ENCODE measurements around the gene KDM8.

Gene KDM8

DNA sequence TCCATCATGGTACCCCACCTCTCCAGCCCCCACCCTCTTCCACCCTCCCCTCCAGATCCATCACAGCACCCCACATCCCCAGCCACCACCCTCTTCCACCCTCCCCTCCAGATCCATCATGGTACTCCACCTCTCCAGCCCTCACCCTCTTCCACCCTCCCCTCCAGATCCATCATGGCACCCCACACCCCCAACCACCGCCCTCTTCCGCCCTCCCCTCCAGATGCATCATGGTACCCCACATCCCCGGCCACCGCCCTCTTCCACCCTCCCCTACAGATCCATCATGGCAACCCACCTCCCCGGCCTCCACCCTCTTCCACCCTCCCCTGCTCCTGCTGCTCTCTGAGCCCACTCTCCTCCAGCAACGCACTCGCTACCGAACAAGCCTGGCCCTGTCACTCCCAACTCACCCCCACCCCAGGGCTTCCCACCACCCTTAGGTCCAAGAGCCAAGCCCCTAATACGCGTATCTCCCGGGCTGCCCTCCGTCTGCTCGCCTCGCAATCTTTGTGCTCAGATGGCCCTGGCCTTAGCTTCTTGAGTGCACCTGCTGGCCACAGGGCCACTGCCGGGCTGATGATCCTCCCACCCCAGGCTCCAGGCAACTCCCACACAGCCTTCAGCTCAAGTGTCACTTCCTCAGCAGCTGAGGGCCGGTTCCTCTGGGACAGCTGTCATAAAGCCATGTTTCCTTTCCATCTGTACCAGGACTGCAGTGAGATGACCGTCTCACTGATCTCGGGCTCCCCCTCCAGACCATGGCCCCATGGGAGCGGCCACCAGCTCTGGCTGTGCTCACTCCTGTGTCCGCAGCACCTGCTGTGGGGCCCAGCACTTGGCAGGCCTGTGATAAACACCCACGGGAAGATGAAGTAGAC is 25.5 kb downstream of the KDM8 start:
- in situ Hi-C loops (cut with MboI; ENCODE audit: low sequenced_read_pairs) = no loop called here

DNA sequence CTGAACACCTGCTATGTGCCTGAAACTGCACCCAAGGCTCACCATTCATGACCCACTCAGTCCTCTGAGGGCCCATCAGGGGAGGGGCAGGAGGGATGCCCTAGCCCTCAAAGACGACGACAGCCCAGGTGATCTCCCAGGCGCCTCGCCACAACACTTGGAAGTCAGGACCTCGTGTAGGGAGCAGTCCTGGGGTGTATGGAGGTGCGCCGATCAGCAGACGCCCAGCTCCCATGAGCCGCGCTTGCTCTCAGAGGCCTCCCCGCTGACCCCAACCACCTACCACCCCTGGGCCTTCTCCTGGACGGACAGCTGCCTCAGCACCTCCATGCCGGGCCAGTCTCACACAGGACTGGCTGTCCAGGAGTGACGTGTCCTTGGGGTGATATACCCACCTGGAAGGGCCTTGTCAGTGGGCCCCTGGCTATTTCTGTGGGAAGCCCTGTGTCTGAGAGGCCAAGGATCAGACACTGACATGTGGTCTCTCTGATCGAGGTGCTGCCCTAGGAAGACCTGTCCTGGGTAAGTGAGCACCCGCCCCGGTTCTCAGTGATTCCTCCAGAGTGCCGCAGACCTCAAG is 26.7 kb downstream of the KDM8 start:
- in situ Hi-C loops (cut with MboI; ENCODE audit: low sequenced_read_pairs) = loop anchor here (10.0 kb wide), 1 partner anchor 135 kb away; no protein-coding TSS in a partner anchor

DNA sequence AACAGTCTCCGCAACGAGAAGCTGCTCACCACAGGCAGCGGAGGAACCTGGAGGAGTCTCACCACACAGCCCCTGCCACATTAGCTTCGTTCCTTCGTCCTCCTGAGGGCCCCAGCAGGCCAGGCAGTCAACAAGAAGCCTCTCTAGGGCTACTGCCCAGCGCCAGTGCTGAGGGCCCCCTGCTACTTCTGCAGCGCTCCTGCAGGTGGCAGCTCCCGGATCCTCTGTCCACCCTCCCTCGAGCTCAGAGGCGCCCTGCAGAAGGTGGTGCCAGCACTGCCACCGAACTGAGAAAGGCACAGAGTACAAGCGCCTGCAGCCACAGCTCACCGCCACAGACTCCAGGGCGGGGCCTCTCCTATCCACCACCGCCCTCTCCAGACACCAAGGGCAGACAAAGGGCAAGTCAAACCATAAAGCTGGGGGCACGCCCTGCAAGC is 27.3 kb downstream of the KDM8 start:
- in situ Hi-C loops (cut with MboI; ENCODE audit: low sequenced_read_pairs) = loop anchor here (10.0 kb wide), 1 partner anchor 134 kb away; no protein-coding TSS in a partner anchor

DNA sequence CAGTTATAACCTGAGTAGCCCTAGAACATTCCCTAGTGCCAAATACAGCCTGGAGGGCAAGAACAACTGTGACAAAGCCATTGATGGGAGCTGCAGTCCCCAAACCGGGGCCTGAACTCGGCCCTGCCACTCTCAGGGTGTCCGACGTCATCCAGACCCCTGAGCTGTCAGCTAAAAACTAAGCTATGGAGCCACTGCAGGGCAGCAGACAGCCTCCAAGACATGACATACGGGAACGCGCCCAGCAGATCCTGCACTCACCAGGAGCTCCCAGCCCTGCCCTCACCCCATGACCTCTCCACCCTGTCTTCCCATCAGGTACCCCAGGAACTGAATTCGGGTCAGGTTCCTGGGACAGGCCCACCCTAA is 28.4 kb downstream of the KDM8 start:
- in situ Hi-C loops (cut with MboI; ENCODE audit: low sequenced_read_pairs) = loop anchor here (10.0 kb wide), 1 partner anchor 133 kb away; no protein-coding TSS in a partner anchor

DNA sequence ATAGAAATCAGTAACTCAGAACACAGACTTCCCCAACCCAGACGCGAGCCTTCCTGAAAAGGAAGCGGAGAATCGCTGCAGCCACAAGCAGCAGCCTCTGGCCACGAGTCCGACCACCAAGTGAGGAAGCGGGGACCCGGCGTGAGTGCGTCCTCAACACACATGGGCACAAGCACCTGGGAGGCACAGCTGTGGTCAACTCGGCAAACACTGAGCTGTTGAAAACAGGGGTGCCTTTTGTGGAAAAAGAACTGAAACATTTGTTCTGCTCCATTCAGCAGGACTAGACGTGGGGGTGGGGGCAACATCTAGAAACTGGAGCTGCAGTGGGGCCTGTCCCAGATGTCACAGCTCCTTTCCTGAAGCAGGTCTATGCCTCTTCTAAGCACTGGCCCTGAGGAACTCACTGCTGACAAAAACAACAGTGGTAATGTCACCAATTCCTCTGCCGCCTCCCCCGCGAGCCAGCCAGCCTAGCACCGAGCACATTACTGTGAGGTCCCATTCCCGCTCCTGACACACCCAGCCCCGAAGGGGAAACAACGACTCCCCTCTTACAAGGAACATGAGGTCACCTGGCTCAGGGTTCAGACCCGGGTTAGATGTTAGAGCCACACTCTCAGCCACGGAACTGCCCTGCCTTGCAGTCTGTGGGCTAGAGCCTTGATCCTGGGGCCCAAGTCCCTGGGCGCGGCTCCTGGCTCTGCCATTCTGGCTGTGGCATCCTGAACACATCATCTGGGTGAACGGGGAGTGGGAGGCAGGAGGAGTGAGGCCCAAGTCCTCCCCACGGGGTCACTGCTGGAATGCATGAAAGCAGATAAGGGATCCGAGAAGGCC is 29.0 kb downstream of the KDM8 start:
- in situ Hi-C loops (cut with MboI; ENCODE audit: low sequenced_read_pairs) = loop anchor here (10.0 kb wide), 1 partner anchor 133 kb away; no protein-coding TSS in a partner anchor

DNA sequence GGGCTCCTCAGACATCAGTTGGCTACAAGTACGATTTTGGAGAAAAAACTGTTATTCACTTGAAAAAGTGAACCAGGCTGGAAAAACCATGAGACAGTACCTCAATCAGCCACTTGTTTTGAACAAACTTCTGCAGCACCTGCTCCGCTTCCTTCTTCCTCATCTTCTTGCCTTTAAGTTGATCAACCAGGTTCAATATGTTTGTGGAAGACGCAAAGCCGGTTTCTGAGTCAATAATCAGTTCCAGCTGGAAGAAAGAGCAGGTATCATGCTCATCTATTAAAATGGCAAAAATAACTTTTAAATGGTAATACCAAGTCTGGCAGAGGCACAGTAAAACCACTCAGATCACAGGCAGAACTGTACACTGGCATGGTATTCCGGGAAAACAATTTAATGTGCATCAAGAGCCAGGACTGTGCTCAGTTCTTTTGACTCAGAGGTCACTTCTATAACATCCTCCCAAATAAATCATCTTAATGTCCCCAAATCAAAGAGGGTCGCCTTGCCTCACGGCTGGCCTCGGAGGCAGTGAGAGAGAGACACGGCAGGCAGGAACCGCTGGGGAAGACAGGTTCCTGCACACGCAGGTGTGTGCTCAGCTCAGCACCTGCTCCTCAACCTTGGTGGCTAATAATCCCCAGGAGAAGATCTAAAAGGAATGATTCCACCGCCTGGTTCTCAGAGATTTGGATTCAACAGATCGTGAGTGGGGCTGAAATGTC is 29.7 kb downstream of the KDM8 start:
- in situ Hi-C loops (cut with MboI; ENCODE audit: low sequenced_read_pairs) = loop anchor here (10.0 kb wide), 1 partner anchor 132 kb away; no protein-coding TSS in a partner anchor

DNA sequence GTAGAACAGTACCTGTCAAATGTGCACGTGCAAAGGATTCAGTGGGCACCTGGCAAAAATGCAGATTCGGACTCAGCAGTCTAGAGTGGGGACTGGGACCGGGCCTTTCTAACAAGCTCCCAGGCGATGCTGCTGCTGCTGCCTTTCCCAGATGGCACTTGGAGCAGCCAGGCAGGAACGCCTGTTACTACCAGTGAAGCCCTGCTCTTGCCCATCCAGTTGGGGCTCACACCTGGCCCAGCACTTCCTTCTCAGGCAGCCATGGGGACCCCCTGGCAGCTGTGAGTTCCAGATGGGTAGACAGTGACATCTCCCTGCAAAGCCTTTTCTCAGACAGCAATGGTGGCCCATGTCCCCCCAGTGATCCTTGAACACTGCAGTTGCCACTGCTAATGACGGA is 30.4 kb downstream of the KDM8 start:
- in situ Hi-C loops (cut with MboI; ENCODE audit: low sequenced_read_pairs) = loop anchor here (10.0 kb wide), 1 partner anchor 131 kb away; no protein-coding TSS in a partner anchor

DNA sequence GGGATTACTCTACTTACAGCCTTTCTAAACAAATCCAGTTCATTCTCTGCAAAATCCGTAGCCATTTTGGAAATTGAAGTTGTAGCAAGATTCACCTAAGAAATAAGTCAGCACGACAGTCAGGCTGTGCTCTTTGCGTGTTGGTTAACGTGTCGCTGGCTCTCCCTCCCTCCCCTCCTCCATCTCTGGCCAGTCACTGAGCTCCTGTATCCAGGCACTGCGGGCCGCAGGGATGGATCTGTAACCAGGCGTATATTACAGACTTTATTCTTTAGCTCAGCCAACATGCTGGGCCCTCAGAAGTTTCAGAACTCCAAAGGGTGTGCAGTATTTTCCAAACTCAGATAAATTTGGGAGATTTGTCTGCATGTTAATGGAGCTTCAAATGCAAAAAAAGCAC is 30.8 kb downstream of the KDM8 start:
- in situ Hi-C loops (cut with MboI; ENCODE audit: low sequenced_read_pairs) = loop anchor here (10.0 kb wide), 1 partner anchor 131 kb away; no protein-coding TSS in a partner anchor

DNA sequence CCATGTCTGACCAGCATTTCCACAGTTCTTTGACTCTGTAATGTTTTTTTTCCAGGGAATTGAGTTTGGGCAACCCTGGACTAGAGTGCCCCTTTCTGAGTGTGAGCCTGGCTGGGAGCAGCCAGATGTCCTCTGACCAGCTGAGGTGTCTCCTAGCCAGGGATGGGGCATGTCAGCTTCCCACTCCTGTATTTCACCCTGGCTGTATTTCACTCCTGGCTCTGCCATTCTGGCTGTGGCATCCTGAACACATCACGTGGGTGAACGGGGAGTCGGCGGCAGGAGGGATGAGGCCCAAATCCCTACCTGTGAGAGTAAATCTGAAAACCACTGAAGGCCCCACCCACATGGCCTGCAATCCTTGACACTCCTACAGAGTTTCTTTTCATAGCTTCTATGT is 31.3 kb downstream of the KDM8 start:
- in situ Hi-C loops (cut with MboI; ENCODE audit: low sequenced_read_pairs) = loop anchor here (10.0 kb wide), 1 partner anchor 130 kb away; no protein-coding TSS in a partner anchor

DNA sequence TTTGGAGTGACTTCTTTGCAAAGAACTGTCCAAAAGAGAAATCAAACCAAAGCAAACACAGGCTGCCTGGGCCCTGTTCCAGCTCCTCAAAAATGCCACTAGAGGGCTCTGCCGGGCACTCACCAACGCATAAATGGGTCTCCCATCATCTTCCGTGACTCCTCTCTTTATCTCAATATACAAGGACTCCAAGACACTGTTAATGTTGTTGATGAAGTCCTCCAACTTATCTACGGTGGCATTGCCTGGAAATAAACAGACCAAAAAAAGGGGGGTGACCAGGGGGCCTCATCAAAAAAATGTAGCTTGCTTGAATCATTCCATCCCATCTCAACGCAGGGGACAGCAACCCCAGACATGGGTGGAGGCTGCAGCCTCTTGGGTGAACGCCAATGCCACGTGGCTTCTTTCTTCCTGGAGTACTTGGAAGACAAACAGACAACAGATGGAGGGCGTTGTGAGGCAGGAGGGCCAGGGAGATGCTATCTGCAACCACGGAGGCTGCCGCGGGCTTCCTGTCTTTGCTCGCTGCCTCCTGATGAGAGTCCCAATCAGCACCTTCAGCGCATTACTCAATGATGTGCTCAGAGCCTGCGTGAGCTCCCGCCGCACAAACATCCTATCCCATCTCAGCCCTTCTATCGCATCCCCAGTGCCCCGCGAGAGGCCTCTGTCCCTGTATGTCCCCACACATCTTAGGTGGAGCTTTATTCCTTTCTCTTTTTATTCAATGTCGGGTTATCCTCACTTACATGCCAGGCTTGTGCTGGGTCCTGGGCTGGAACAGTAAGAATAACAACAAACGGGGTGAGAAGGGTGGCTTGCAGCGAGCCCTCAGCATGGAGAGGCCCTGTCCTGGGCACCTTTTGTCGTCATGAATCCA is 32.0 kb downstream of the KDM8 start:
- in situ Hi-C loops (cut with MboI; ENCODE audit: low sequenced_read_pairs) = loop anchor here (10.0 kb wide), 1 partner anchor 130 kb away; no protein-coding TSS in a partner anchor

DNA sequence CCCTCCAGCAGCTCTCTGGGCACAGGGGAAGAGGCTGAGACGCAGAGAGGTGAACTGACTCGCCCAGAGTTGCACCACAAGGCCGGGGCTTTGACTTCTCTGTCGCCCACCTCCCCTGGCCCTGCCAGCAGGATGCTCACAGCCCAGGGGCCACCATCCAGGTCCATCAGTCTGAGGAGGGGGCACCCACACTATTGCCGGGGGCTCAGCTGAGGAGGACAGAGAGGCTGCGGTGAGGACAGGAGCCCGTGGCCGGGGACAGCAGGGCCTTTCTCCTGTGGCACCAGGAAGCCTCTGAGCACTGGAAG is 32.6 kb downstream of the KDM8 start:
- in situ Hi-C loops (cut with MboI; ENCODE audit: low sequenced_read_pairs) = loop anchor here (10.0 kb wide), 1 partner anchor 129 kb away; no protein-coding TSS in a partner anchor

DNA sequence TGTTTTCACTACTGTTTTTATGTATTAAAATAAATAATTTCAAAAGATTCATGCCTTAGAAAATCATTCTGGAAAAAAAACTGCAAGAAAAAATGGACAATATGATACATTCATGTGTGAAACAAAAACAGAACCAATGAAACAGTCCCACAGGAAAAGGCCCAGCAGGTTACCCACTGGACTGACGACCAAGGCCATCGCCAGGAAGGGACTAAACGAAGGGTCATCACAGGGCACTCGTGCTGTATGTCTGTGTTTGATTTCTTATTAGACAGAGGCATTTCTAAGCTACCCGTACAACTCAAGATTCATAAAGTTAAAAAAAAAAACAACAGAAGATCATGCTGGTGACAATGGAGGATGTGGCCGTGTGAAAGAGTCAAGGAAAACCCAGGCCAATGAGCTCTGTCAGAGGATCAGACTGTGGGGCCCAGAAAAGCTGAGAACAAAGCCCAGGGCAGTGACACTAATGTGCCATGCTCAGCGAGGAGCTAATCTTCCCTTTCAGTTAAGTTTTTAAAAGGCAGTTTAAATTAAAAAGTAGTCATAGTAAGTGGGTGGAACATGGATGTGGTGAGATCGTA is 33.4 kb downstream of the KDM8 start:
- in situ Hi-C loops (cut with MboI; ENCODE audit: low sequenced_read_pairs) = loop anchor here (10.0 kb wide), 1 partner anchor 128 kb away; no protein-coding TSS in a partner anchor

DNA sequence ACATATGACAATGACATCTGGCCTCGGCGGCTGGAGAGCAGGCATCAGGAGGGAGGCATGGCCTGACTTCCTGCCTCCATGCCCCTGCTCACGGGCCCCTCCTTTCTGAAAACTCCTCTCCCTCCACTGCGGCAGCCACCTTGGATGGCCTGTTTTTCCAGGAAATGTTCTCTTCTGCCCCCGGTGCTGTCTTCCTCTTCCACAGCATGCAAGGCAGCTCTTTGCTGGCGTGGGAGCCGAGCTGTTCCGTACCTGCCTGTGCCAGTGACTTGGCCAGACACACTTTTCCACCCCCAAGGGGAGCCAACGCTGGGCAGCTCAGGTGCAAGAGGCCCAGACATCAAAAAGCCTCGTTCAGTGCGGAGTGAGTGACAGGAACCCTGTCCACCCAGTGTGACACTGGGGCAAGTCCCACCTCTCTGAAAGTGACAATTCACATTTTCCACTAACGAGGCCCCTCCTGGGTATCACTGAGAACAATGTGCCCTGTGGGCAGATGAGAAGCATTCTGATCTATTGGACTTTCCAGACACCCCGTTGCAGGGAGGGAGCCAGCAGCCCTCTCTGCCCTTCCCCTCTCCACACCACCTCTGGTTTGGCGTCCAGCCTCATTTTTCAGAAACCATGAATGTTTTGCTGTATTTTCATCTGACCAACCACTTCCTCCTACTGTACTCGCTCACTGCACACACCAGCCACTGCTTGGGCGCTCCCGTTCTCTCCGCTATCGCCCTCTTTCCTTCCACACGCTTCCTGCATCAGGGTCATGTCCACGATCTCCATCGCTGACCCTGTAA is 34.1 kb downstream of the KDM8 start:
- in situ Hi-C loops (cut with MboI; ENCODE audit: low sequenced_read_pairs) = loop anchor here (10.0 kb wide), 1 partner anchor 127 kb away; no protein-coding TSS in a partner anchor

DNA sequence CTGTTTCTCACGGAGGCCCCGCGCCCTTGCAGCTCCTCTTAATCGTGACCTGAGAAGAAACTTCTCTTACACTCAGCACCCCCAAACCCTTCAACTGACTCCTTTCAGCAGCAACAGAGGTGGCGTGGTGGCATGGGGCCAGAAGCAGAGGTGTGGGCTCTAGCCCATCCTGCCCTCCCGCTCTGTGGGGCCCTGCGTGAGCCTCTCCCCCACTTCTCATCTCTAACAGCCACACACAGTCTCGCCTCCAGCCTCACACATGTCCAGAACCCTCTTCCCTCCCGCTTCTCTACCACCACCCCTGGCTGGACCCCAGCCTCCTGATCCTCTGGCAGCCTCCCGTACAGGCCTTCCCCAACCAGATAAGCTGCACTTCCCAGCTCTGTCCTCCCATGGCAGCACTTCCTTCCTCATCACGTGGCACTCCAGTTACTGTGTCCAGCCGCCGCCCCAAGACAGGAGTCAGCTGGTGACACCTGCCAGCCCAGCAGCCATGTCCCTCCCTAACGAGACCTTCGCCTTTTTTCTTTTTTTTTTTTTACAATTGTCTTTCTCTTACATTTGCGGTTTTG is 34.8 kb downstream of the KDM8 start:
- in situ Hi-C loops (cut with MboI; ENCODE audit: low sequenced_read_pairs) = loop anchor here (10.0 kb wide), 1 partner anchor 127 kb away; no protein-coding TSS in a partner anchor

DNA sequence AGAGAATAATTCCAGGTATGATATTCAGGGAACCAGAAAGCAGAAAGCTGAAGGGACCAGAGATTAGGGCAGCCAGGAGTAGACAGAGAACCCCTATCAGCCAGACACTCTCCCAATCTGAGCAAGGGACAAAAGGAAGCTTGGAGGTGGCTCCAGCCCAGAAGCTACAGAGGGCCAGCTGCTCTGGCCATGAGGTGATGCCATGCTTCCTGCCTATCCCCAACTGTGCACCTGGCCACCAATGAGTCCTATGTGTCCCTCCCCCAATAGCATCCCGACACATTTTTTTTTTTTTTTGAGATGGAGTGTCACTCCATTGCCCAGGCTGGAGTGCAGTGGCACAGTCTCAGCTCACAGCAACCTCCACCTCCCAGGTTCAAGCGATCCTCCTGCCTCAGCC is 35.3 kb downstream of the KDM8 start:
- in situ Hi-C loops (cut with MboI; ENCODE audit: low sequenced_read_pairs) = loop anchor here (10.0 kb wide), 1 partner anchor 126 kb away; no protein-coding TSS in a partner anchor

DNA sequence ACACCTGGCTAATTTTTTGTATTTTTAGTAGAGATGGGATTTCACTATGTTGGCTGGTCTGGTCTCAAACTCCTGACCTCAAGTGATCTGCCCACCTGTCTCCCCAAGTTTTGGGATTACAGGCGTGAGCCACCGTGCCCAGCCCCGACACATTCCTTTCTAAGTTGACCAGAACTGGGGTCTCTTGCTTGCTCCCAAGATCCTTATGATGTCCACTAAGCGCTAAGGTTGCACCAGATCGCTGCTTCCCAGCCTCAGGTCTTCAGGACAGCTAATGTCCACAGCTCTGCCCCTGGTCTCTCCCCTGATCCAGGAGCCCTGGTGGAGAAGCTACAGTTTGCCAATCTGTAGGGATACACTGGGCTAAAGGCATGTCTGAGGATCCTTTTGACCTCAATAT is 35.7 kb downstream of the KDM8 start:
- in situ Hi-C loops (cut with MboI; ENCODE audit: low sequenced_read_pairs) = loop anchor here (10.0 kb wide), 1 partner anchor 126 kb away; no protein-coding TSS in a partner anchor

DNA sequence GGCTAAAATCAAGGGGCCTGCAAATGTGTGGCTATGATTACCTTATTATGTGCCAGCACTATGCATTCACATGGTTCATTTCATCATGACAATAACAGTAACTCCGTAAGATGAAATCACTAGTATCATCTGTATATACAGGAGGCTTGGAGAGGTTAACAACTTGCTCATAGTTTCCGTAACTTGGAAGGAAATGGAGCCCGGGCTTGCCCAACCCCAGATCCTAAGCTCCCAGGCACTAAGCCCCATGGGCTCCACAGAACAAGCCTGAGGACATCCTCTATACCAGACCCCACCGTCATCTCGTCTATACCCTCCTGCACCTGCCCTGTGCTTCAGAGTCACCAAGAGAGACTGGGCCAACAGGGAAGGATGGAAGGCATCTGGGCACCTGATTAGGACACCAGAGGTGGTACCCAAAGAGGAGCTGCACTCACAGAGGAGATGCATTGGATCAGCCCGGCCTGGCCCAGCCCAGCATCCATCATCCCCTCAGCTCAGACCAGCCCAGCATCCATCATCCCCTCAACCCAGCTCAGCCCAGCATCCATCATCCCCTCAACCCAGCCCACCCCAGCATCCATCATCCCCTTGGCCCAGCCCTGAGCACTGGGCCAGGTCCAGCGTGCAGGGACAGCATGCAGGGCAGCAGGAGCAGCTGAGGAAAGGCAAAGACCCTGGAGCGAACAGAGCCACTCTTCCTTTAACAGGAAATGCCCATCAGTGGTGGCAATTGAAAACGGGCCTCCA is 36.8 kb downstream of the KDM8 start:
- in situ Hi-C loops (cut with MboI; ENCODE audit: low sequenced_read_pairs) = loop anchor here (10.0 kb wide), 1 partner anchor 125 kb away; no protein-coding TSS in a partner anchor
